GM12891 (cell line): ENCODE results near the gene HOXD10.

Source experiments
- PAX5 ChIP-seq: IDR thresholded peaks from 2 replicates; pipeline ENCODE4 v1.6.1; 2011; ENCODE audit warnings: low read length, moderate library complexity, mild to moderate bottlenecking; ENCODE audit not compliant: insufficient read depth, severe bottlenecking
- POLR2A ChIP-seq: IDR thresholded peaks from 2 replicates; pipeline ENCODE4 v1.6.1; 2011; ENCODE audit warnings: low read depth, low read length, control low read depth
- POLR2AphosphoS5 ChIP-seq: IDR thresholded peaks from 2 replicates; pipeline ENCODE4 v1.6.1; 2011; ENCODE audit warnings: low read depth, low read length, control low read depth
- POU2F2 ChIP-seq: IDR thresholded peaks from 2 replicates; pipeline ENCODE4 v1.6.1; 2011; ENCODE audit warnings: low read depth, mild to moderate bottlenecking, control low read depth, low read length, moderate library complexity
- TAF1 ChIP-seq: IDR thresholded peaks from 2 replicates; pipeline ENCODE4 v1.6.1; 2011; ENCODE audit warnings: low read depth, low read length, control low read depth

DNA sequence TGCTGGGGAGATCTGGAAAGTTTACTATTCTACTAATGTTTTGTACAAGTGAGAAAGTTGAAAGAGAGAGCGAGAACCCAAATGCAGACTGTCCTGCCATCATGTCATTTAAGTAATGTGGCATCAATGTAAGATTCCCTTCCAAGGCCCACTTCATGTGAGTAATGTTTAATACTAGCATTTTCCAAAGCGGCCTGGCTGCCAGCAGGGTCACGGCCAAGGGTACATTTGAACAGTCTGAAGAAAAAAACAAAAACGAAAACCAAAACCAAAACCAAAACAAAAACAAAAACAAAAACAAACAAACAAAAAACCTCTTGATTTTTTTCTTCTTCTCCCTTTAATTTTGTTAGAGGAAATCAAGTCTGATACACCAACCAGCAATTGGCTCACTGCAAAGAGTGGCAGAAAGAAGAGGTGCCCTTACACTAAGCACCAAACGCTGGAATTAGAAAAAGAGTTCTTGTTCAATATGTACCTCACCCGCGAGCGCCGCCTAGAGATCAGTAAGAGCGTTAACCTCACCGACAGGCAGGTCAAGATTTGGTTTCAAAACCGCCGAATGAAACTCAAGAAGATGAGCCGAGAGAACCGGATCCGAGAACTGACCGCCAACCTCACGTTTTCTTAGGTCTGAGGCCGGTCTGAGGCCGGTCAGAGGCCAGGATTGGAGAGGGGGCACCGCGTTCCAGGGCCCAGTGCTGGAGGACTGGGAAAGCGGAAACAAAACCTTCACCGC is 2.2 kb downstream of the HOXD10 start:
- TF ChIP-seq TAF1 (no peak), POLR2A (no peak), POLR2AphosphoS5 (no peak), PAX5 (no peak), POU2F2 (no peak)
